Posterior cingulate gyrus (tissue), 11 donors: ENCODE data around the gene TMEM25.
A peak's percentile ranks its signal among the peaks of the same experiment; 100 is the strongest.
"Not testable (repeated sequence)": the region's sequence is repeated elsewhere in the genome, so short reads cannot be mapped to it uniquely, and the experiment has no call there.

Experiments used
- DNase-seq, 10 donors: peaks; one replicate each; pipeline versions ENCODE4 v3.0.0 to v3.0.0-alpha.2; 2020 to 2021; ENCODE audit warnings: mixed read lengths in 3 of 10
- intact Hi-C: fragments of 100-400 bp; cut with DNase I; formaldehyde crosslinking; loops from one replicate; pipeline ENCODE4 v1.15.1; 2023

The TMEM25 gene

DNA sequence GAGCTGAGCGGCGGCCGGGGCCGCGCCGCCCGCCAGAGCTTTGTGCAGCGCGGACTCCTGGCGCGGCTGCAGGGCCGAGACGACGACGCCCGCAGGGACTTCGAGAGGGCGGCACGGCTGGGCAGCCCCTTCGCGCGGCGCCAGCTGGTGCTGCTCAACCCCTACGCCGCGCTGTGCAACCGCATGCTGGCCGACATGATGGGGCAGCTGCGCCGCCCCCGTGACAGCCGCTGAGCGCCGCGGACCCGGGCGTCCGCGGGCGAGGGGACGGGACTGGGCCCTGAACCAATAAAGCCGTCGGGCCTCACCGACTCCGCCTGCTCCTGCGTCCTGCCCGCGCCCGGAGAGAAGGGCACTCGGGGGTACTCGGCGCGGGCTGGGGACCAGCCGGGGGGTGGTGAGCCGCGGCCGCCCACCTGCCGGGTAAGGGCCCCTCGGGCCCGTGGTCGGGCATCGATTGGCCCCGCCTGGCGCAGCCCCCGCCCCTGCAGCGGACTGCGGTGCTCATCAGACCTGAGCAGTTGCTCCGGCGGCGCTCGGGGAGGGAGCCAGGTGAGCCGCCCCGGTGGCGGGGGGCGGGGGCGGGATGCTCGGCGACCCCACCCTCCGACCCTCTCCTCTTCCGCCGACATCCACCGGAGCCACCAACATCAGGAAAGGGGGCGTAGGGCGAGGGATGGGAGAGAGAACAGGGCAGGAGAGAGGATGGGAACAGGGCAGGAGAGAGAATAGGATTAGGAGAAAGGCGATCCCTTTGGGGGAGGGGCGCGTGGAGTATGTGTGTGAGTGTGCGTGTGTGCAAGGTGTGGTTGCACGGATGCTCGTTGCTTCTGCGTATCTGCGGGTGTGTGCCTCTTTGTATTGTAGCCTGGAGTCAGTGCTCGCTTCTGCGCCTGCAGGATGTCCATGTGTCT is at the start of gene TMEM25:
Gene TMEM25, plus strand, starts transcription at position 510 of the 914 bp plus-strand sequence. CDS start 610 bp downstream, outside the sequence.
- peak; percentile 65 to 97 (median 78) for DNase-seq
- intact Hi-C loops = no loop called here

DNA sequence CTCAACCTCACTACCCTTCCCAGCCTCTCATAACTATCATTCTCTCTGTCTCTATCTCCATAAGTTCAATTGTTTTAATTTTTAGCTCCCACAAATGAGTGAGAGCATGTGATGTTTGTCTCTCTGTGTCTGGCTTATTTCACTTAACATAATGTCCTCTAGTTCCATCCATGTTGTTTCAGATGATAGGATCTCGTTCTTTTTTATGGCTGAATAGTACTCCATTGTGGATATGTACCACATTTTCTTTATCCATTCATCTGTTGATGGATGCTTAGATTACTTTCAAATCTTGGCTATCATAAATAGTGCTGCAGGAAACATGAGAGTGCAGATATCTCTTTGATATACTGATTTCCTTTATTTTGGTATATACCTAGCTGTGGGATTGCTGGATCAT is 49.8 kb upstream of the TMEM25 start:
- intact Hi-C loops = loop anchor here (10.0 kb wide), 1 partner anchor 76 kb away; the partner anchor contains the start of gene ATP5MG
- not testable (repeated sequence) for DNase-seq

DNA sequence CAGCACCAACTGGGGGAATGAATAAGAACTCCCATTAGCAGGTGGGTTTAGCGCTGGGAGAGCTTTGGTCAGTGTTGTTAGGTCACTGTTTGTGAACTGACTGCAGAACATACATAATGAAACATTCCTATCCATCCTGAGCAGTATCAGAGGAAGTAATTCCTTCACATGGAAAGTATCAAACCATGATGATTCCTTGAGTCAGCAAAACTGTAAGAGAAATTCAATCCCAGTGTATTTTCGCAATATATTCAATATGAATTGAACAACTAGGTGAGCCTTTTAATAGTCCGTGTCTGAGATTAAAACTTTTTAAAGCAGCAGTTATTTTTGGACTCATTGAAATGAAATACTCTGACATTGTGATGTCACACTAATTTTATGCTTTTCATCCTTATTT is 46.6 kb upstream of the TMEM25 start:
- intact Hi-C loops = loop anchor here (10.0 kb wide), 1 partner anchor 80 kb away; the partner anchor contains the start of gene ATP5MG
- DNase-seq = no peak

DNA sequence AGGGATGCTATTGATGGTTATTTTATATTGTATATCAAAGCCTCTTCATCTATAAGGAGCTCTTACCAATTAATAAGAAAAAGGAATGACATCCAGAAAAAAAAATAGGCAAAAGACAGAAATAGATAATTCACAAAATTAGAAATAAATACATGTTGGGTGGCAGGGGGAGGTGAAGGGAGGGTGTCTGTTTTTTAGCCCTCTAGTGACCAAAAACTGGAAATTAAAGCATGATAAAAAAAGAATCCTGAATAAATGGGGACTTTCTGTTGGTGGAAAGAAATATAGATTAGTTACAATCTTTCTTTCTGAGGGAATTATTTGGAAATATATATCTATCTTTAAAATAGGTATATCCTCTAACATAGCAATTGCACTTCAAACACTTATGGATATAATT is 45.7 kb upstream of the TMEM25 start:
- DNase-seq = no peak
- intact Hi-C loops = loop anchor here (5.0 to 10.0 kb wide), 4 partner anchors 53 to 338 kb away; partner anchors contain the start of gene ATP5MG

DNA sequence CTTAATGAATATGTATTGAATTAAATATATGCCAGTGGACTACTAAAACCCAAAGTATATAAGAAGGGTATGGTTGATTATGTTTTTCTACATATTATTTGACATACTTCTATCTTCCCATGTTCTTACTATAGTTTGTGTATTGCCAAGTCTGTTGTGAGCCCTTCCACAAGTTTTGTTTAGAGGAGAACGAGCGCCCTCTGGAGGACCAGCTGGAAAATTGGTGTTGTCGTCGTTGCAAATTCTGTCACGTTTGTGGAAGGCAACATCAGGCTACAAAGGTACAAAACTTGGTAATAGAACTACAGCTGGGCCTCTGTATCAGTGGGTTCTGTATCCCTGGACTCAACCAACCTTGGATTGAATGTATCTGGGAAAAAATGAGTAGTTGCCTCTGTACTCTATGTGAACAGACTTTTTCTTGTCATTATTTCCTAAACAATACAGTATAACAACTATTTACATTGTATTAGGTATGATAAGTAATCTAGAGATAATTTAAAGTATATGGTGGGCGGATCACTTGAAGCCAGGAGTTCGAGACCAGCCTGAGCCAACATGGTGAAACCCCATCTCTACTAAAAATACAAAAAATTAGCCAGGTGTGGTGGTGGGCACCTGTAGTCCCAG is 42.4 kb upstream of the TMEM25 start:
- intact Hi-C loops = loop anchor here (5.0 to 10.0 kb wide), 4 partner anchors 56 to 341 kb away; partner anchors contain the start of gene ATP5MG
- peak; percentile 37 to 95 (median 68) for DNase-seq

DNA sequence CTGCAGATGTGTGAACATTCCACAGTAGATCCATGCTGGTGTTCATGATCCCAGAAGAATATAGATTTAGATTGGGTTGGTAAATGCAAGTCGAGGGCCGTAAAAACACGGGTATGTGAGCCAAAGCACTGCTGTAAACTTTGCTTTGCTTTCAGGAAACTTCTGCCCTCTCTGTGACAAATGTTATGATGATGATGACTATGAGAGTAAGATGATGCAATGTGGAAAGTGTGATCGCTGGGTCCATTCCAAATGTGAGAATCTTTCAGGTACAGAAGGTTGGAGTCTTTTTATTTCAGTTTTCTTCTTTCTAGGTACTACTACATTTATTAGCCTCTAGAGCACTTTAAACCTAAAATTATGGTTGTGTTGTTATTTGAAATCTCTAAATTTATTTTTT is 40.0 kb upstream of the TMEM25 start:
- intact Hi-C loops = no loop called here
- no peak for DNase-seq

DNA sequence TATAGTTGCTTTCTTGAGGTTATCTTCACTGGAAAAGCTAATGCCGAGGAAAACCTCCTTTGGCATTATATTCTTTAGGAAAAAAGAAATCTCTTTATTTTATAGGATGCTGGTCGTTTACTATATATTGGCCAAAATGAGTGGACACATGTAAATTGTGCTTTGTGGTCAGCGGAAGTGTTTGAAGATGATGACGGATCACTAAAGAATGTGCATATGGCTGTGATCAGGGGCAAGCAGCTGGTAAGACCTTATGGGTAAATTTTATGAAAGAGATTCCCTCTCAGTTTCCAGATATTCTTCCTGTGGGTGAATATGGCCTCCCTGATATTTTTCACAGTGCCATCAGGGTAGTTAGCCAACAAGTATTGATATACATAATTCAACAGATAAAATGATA is 33.2 kb upstream of the TMEM25 start:
- intact Hi-C loops = no loop called here
- DNase-seq = no peak

DNA sequence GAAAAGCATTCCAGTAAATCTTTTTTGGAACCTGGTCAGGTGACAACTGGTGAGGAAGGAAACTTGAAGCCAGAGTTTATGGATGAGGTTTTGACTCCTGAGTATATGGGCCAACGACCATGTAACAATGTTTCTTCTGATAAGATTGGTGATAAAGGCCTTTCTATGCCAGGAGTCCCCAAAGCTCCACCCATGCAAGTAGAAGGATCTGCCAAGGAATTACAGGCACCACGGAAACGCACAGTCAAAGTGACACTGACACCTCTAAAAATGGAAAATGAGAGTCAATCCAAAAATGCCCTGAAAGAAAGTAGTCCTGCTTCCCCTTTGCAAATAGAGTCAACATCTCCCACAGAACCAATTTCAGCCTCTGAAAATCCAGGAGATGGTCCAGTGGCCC is 27.8 kb upstream of the TMEM25 start:
- DNase-seq = no peak
- intact Hi-C loops = no loop called here

DNA sequence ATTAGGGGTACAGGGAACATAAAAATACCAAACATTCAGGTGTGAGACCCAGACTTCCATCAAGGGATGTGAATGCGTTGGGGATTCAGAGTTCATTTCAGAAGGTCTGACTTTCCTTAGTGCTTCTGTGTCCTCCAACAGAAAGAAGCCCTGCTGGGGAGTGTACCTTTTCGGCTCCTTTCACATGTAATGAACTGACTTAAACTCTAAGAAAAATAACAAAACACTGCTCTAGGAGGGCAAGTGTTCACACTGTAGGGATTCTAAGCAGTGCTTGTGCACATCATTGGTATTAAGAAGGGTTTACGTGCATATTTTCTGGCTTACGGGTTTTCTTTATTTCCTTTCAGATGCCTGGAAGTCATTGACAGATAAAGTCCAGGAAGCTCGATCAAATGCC is 19.4 kb upstream of the TMEM25 start:
- intact Hi-C loops = no loop called here
- DNase-seq = no peak

DNA sequence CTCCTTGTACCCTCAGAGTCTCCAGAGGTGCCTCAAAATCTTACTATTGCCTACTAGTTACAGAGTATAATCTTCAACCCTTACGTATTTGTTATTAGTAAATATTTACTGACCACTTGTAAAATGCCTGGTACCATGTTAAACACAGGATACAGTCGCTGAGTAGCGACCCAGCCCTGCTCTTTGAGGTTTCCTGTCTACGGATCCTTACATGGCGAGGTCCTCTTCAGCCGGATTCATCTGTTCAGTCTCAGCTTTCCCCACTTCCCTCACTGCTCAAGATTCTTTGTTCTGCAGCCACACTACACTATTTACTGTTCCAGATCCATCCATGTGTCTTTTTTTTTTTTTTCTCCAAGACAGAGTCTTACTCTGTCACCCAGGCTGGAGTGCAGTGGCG is 16.9 kb upstream of the TMEM25 start:
- no peak for DNase-seq
- intact Hi-C loops = no loop called here

DNA sequence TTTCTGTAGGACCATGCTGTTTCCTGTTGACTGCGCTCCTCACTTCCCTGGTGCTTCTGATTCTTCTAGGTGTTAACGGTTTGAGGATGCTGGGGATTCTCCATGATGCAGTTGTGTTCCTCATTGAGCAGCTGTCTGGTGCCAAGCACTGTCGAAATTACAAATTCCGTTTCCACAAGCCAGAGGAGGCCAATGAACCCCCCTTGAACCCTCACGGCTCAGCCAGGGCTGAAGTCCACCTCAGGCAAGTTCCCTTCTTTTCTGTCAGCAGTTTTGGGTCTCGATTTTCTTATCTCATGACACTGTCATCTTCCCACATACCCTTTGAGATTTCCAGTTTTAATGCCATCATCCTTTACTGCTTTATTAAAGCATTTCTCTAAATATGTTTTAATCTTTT is 11.4 kb upstream of the TMEM25 start:
- intact Hi-C loops = no loop called here
- no peak for DNase-seq

DNA sequence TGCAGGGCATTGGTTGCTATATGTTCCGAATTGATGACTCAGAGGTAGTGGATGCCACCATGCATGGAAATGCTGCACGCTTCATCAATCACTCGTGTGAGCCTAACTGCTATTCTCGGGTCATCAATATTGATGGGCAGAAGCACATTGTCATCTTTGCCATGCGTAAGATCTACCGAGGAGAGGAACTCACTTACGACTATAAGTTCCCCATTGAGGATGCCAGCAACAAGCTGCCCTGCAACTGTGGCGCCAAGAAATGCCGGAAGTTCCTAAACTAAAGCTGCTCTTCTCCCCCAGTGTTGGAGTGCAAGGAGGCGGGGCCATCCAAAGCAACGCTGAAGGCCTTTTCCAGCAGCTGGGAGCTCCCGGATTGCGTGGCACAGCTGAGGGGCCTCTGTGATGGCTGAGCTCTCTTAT is 9.1 kb upstream of the TMEM25 start:
- DNase-seq = peak in 1 of 10 donors; percentile 59
- intact Hi-C loops = no loop called here

DNA sequence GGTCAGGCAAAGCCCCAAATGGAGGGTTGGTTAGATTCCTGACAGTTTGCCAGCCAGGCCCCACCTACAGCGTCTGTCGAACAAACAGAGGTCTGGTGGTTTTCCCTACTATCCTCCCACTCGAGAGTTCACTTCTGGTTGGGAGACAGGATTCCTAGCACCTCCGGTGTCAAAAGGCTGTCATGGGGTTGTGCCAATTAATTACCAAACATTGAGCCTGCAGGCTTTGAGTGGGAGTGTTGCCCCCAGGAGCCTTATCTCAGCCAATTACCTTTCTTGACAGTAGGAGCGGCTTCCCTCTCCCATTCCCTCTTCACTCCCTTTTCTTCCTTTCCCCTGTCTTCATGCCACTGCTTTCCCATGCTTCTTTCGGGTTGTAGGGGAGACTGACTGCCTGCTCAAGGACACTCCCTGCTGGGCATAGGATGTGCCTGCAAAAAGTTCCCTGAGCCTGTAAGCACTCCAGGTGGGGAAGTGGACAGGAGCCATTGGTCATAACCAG is 8.4 kb upstream of the TMEM25 start:
- intact Hi-C loops = no loop called here
- peak in 1 of 10 donors; percentile 77 for DNase-seq

DNA sequence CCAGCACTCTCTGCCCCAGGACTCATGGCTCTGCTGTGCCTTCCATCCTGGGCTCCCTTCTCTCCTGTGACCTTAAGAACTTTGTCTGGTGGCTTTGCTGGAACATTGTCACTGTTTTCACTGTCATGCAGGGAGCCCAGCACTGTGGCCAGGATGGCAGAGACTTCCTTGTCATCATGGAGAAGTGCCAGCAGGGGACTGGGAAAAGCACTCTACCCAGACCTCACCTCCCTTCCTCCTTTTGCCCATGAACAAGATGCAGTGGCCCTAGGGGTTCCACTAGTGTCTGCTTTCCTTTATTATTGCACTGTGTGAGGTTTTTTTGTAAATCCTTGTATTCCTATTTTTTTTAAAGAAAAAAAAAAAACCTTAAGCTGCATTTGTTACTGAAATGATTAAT is 6.6 kb upstream of the TMEM25 start:
- intact Hi-C loops = no loop called here
- DNase-seq = no peak

DNA sequence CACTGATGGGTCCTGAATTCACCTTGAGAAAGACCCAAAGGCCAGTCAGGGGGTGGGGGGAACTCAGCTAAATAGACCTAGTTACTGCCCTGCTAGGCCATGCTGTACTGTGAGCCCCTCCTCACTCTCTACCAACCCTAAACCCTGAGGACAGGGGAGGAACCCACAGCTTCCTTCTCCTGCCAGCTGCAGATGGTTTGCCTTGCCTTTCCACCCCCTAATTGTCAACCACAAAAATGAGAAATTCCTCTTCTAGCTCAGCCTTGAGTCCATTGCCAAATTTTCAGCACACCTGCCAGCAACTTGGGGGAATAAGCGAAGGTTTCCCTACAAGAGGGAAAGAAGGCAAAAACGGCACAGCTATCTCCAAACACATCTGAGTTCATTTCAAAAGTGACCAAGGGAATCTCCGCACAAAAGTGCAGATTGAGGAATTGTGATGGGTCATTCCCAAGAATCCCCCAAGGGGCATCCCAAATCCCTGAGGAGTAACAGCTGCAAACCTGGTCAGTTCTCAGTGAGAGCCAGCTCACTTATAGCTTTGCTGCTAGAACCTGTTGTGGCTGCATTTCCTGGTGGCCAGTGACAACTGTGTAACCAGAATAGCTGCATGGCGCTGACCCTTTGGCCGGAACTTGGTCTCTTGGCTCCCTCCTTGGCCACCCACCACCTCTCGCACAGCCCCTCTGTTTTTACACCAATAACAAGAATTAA is 6.1 kb upstream of the TMEM25 start:
- intact Hi-C loops = no loop called here
- DNase-seq = peak in 1 of 10 donors; percentile 66

DNA sequence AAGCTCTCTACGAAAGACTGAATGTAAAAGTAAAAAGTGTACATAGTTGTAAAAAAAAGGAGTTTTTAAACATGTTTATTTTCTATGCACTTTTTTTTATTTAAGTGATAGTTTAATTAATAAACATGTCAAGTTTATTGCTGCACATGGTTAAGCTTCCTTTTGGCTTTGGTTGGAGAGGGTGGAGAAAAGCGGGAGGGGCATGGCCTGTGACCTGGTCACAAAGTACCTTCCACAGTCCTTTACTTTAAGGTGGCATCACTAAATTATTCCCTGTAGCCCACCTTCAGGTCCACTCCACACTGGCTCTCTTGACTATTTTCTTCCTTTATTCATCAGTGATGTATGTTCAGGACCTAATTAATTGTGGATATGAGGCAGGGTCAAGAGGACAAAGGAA is 4.3 kb upstream of the TMEM25 start:
- DNase-seq = no peak
- intact Hi-C loops = no loop called here

DNA sequence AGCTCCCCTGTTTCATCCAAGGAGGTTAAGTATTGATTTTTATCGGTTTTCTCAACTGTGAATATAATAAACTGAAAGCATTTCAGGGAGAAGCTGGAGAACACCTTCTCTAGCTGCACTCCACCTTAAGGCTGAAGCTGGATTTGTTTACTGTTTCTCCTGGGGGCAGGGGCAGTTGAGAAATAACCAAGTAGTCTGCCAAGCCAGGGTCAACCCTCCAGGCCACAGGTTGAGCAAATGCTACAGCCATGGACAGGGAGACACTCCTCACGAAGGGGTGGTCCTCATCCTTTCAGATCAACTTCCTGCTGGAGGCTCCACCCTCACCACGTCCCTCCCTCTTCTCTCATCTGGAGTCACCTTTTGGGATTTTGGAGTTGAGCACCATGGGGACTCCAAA is 3.9 kb upstream of the TMEM25 start, which contains the start of gene TTC36:
Gene TTC36, plus strand, starts transcription at position 366 of the 400 bp plus-strand sequence. Its CDS starts 21 bp downstream, at position 387.
- intact Hi-C loops = no loop called here
- DNase-seq = no peak

DNA sequence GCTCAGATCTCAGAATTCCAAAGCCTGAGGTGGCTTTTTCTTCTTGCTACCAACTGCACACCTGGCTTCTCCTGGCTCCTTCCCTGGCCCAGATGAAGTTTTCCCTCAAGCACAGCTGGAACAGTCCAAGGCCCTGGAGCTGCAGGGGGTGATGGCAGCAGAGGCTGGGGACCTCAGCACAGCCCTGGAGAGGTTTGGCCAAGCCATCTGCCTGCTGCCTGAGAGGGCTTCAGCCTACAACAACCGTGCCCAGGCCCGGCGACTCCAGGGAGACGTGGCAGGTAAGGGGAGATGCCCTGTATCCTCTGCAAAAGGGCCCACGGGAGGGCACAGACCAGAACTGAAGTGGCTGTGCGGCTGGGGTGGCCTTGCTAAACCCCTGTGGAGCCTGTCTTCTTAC is 2.5 kb upstream of the TMEM25 start:
- intact Hi-C loops = no loop called here
- peak in 1 of 10 donors; percentile 43 for DNase-seq

DNA sequence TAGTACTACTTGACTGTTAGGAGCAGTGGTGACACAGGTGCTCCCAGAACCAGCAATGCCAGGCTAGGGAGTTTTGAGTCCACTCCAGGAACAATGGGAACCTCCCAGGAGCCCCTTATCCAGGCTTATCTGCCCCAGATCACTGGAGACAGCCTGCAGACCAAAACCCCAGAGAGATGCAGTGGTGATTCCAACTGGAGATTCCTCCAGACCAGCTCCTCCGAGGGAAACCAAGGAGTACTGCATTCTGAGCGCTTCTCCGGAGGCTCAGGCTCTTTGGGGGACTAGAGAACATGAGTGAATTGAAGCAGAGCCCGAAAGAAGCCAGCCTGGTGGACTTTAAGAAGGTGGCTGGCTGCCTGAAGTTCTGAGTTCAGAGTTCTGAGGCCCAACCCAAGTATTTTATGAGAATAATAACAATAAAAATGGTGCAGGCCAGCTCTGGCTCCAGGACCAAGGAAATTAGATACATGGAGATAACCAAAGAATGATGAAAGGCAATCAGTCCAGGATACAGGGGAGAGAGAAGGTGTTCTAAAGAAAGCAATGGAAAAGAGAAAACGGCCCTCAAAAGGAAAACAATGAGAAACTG is 1.3 kb upstream of the TMEM25 start:
- peak in 1 of 10 donors; percentile 41 for DNase-seq
- intact Hi-C loops = no loop called here

DNA sequence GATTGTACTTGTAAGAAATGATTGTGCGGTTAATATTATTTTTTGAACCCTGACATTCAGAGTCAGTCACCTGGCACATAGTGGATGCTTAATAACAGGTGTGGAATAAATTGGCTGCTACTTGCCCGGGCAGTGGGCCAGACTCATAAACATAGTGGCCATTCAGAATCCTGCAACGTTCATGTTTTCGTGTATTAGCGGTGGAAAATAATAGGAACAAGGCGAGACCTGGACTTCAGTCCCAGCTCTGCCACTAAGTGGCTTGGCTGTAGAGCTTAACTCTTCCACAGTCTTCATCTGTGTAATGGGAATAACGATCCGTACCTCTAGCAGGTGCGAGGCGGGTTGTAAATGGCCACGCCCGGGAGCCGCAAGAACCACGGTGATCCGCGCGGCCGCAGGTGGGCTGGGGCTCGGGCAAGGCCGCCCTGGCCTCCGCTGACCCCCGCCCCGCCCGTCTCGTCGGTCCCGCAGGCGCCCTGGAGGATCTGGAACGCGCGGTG is 761 bp upstream of the TMEM25 start:
- intact Hi-C loops = no loop called here
- peak in 1 of 10 donors; percentile 16 for DNase-seq
